C4-2B (cell line): ENCODE data around the gene INHBC.

Experiments used
- H3K27ac ChIP-seq: fragments of 450-650 bp; 2 replicates; pipeline ENCODE4 v1.5.1; 2017
- CTCF ChIP-seq: fragments of 450-650 bp; conservative IDR thresholded peaks from 2 replicates; pipeline ENCODE4 v1.5.1; 2017; ENCODE audit warnings: mild to moderate bottlenecking
- ZFX ChIP-seq: fragments of 450-650 bp; IDR thresholded peaks from 2 replicates; pipeline ENCODE4 v1.6.1; 2017

INHBC gene

DNA sequence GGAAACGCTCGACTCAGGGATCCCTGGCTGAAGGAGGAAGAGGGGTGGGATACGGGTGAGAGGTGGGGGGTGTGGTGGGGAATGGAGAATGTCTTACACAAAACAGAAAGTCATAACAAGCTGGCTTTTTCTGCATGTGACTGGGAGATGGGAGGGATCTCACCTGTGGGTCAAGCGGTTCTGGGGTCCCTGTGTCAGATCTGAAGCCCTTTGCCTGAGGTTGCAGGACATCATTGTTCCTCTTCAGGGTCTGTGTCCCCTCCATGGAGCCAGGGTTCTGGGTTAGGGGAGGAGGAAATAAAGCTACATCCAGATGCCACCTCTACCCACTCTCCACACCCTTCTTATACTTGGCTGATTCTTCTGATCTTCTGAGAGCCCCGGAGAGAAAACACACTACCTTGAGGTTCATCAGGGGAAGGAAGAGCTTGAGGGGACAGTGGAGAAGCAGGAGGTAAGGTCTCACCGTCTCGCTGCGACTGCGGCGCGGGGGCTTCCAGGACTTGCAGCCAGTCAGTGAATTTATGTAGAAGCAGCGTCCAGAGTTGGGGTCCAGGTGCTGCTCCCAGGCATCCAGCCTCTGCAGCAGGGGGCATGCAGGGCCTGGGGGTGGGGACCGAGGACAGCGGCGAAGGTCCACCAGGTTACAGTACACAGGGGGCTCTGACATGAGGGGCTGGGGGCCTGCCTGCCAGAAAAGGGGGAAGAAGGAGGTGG lies 42.6 kb downstream of the INHBC start:
- TF ChIP-seq ZFX (no peak), CTCF (no peak)

GRCh38 chr12:57477710-57478681 lies 43.4 kb downstream of the INHBC start:
- no peak overlapping the region for H3K27ac ChIP-seq
- no peak for TF ChIP-seq ZFX
- no peak for TF ChIP-seq CTCF

More for the DNA sequence above, 42.6 kb downstream of the INHBC start:
- H3K27ac ChIP-seq, result no peak overlapping the region

- TF ChIP-seq ZFX (no peak), CTCF (no peak)
- no peak overlapping the region for H3K27ac ChIP-seq
Measured at GRCh38 chr12:57479043-57479375, 44.4 kb downstream of the INHBC start.

GRCh38 chr12:57479376-57480115 lies 45.0 kb downstream of the INHBC start, which contains the start of gene ARHGAP9:
TSS of gene ARHGAP9 (minus strand) at chr12:57479866. CDS start at chr12:57479406, 460 bp downstream.
- no peak for TF ChIP-seq ZFX
- no peak for TF ChIP-seq CTCF
- no peak within 1 kb of the TSS for H3K27ac ChIP-seq

DNA sequence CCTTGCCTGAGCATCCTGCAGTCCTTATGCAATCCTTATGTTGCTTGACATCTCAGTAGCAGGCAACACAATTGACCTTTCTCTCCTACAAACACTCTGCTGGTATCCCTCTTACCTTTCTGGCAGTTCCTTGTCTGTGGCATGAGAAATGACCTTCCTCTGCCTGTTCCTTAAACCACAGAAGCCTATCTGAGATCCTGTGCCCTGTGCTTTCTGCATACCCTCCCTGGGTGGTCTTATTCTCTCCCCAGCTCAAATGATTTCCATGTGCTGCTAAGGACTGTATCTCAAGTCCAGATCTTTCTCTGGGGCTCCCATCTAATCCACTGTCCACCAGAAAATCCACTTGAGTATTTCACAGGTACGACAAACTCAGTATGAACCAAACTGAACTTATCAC lies 47.1 kb downstream of the INHBC start:
- no peak for TF ChIP-seq CTCF
- TF ChIP-seq ZFX, result no peak
- no peak overlapping the region for H3K27ac ChIP-seq

GRCh38 chr12:57483466-57483865 lies 48.9 kb downstream of the INHBC start:
- no peak for TF ChIP-seq CTCF
- TF ChIP-seq ZFX, result no peak
- no peak overlapping the region for H3K27ac ChIP-seq
